HEK293T (cell line): ENCODE results near the gene FARP1.

ENCODE experiments used
- CTCF ChIA-PET: fragments of 350-600 bp; formaldehyde crosslinking; extraction: SDS; loops from one replicate; lab custom pipeline; 2021; ENCODE audit warnings: antibody characterized with exemption, inconsistent platforms; lab: Yijun Ruan, JAX
- POLR2A ChIA-PET: fragments of 350-600 bp; formaldehyde crosslinking; extraction: SDS; loops from one replicate; lab custom pipeline; 2020; ENCODE audit warnings: antibody characterized with exemption, inconsistent platforms; lab: Yijun Ruan, JAX
- DNase-seq: peaks from one replicate; pipeline ENCODE4 v3.0.0; 2012; ENCODE audit warnings: mixed read lengths; ENCODE audit errors: extremely low spot score
- ARNT ChIP-seq: fragments of 450-650 bp; IDR thresholded peaks from 2 replicates; pipeline ENCODE4 v1.6.1; 2017; ENCODE audit warnings: mild to moderate bottlenecking
- BHLHE40 ChIP-seq: fragments of 450-650 bp; IDR thresholded peaks from 2 replicates; pipeline ENCODE4 v1.6.1; 2016; ENCODE audit warnings: mild to moderate bottlenecking, moderate library complexity, borderline replicate concordance
- CTBP1 ChIP-seq: fragments of 450-650 bp; IDR thresholded peaks from 2 replicates; pipeline ENCODE4 v1.6.1; 2016; ENCODE audit warnings: borderline replicate concordance
- ELF4 ChIP-seq: fragments of 450-650 bp; IDR thresholded peaks from 2 replicates; pipeline ENCODE4 v1.6.1; 2017; ENCODE audit warnings: antibody characterized with exemption
- FOXA1 ChIP-seq: fragments of 450-650 bp; IDR thresholded peaks from 2 replicates; pipeline ENCODE4 v1.6.1; 2016; ENCODE audit warnings: mild to moderate bottlenecking
- FOXK2 ChIP-seq: fragments of 450-650 bp; IDR thresholded peaks from 2 replicates; pipeline ENCODE4 v1.6.1; 2016; ENCODE audit warnings: mild to moderate bottlenecking
- FOXM1 ChIP-seq: fragments of 450-650 bp; IDR thresholded peaks from 2 replicates; pipeline ENCODE4 v1.6.1; 2017; ENCODE audit warnings: mild to moderate bottlenecking, borderline replicate concordance
- HDGF ChIP-seq: fragments of 450-650 bp; IDR thresholded peaks from 2 replicates; pipeline ENCODE4 v1.6.1; 2017; ENCODE audit warnings: antibody characterized with exemption, borderline replicate concordance
- L3MBTL2 ChIP-seq: fragments of 450-650 bp; conservative IDR thresholded peaks from 2 replicates; pipeline ENCODE4 v1.6.1; 2016; ENCODE audit warnings: mild to moderate bottlenecking
- LEF1 ChIP-seq: fragments of 450-650 bp; IDR thresholded peaks from 2 replicates; pipeline ENCODE4 v1.6.1; 2017; ENCODE audit warnings: mild to moderate bottlenecking, borderline replicate concordance
- NFRKB ChIP-seq: fragments of 450-650 bp; IDR thresholded peaks from 2 replicates; pipeline ENCODE4 v1.6.1; 2016; ENCODE audit warnings: mild to moderate bottlenecking, moderate library complexity
- PKNOX1 ChIP-seq: fragments of 450-650 bp; IDR thresholded peaks from 2 replicates; pipeline ENCODE4 v1.6.1; 2016
- SP1 ChIP-seq: fragments of 450-650 bp; IDR thresholded peaks from 2 replicates; pipeline ENCODE4 v1.6.1; 2017
- SUZ12 ChIP-seq: fragments of 450-650 bp; IDR thresholded peaks from 2 replicates; pipeline ENCODE4 v1.6.1; 2016; ENCODE audit warnings: mild to moderate bottlenecking
- TARDBP ChIP-seq: fragments of 450-650 bp; IDR thresholded peaks from 2 replicates; pipeline ENCODE4 v1.6.1; 2016
- ZNF384 ChIP-seq: fragments of 450-650 bp; IDR thresholded peaks from 2 replicates; pipeline ENCODE4 v1.6.1; 2016

FARP1 gene

GRCh38 chr13:98212763-98213162, 69.9 kb downstream of the FARP1 start:
- POLR2A ChIA-PET, result no interaction called here

GRCh38 chr13:98213354-98213753, 70.5 kb downstream of the FARP1 start:
- no peak for DNase-seq
- ChIA-PET POLR2A (no interaction called here), CTCF (no interaction called here)
- TF ChIP-seq NFRKB (no peak), ZNF384 (no peak), FOXA1 (no peak), SP1 (no peak), FOXM1 (no peak), LEF1 (no peak), TARDBP (no peak), PKNOX1 (no peak)

More at GRCh38 chr13:98212763-98213162, 69.9 kb downstream of the FARP1 start:
- DNase-seq, result no peak
- TF ChIP-seq TARDBP (no peak), HDGF (no peak)
- CTCF ChIA-PET, result no interaction called here

- DNase-seq, result no peak
- ChIA-PET POLR2A (no interaction called here), CTCF (interaction anchor here (0.6 kb wide), 1 partner anchor 11 kb away, joined by 3 read pairs; no protein-coding TSS in a partner anchor)
- no peak for TF ChIP-seq ELF4
- no peak for TF ChIP-seq ARNT
- TF ChIP-seq TARDBP, result no peak
- TF ChIP-seq ZNF384, result no peak
- no peak for TF ChIP-seq HDGF
- TF ChIP-seq BHLHE40, result no peak
- TF ChIP-seq FOXM1, result no peak
- TF ChIP-seq LEF1, result no peak
- TF ChIP-seq PKNOX1, result no peak
- TF ChIP-seq FOXA1, result no peak
- no peak for TF ChIP-seq CTBP1
- TF ChIP-seq L3MBTL2, result no peak
- TF ChIP-seq SUZ12, result no peak
- TF ChIP-seq SP1, result no peak
- TF ChIP-seq FOXK2, result no peak
- TF ChIP-seq NFRKB, result no peak
Observed at GRCh38 chr13:98214008-98214643, 71.2 kb downstream of the FARP1 start.

GRCh38 chr13:98214707-98215106, 71.8 kb downstream of the FARP1 start:
- ChIA-PET CTCF (interaction anchor here (0.6 kb wide), 1 partner anchor 10 kb away, joined by 3 read pairs; no protein-coding TSS in a partner anchor), POLR2A (no interaction called here)
- no peak for TF ChIP-seq ZNF384
- DNase-seq, result no peak

GRCh38 chr13:98215508-98215907, 72.6 kb downstream of the FARP1 start:
- POLR2A ChIA-PET, result no interaction called here
- TF ChIP-seq ZNF384 (no peak), ELF4 (no peak), SP1 (no peak), FOXK2 (no peak), BHLHE40 (no peak), SUZ12 (no peak)
- CTCF ChIA-PET, result no interaction called here
- DNase-seq, result no peak

GRCh38 chr13:98216135-98216565, 73.3 kb downstream of the FARP1 start:
- peak; percentile 45 for DNase-seq
- no peak for TF ChIP-seq ELF4
- no peak for TF ChIP-seq LEF1
- no peak for TF ChIP-seq FOXK2
- TF ChIP-seq TARDBP, result no peak
- no peak for TF ChIP-seq ZNF384
- no peak for TF ChIP-seq SP1
- TF ChIP-seq SUZ12, result no peak
- no peak for TF ChIP-seq FOXM1
- no peak for TF ChIP-seq CTBP1
- no peak for TF ChIP-seq L3MBTL2
- no peak for TF ChIP-seq NFRKB
- no peak for TF ChIP-seq HDGF
- POLR2A ChIA-PET, result no interaction called here
- CTCF ChIA-PET, result no interaction called here

GRCh38 chr13:98216711-98217285, 73.9 kb downstream of the FARP1 start:
- no peak for DNase-seq
- TF ChIP-seq ZNF384, result no peak
- no peak for TF ChIP-seq LEF1
- TF ChIP-seq FOXK2, result no peak
- no peak for TF ChIP-seq FOXM1
- ChIA-PET POLR2A (no interaction called here), CTCF (no interaction called here)

- CTCF ChIA-PET, result no interaction called here
- TF ChIP-seq BHLHE40 (no peak), NFRKB (no peak), SUZ12 (no peak), ARNT (no peak), TARDBP (no peak), FOXM1 (no peak), LEF1 (no peak), FOXA1 (no peak), FOXK2 (no peak), HDGF (no peak), L3MBTL2 (no peak), ELF4 (no peak), PKNOX1 (no peak), ZNF384 (no peak), SP1 (no peak), CTBP1 (no peak)
- DNase-seq, result no peak
- POLR2A ChIA-PET, result interaction anchor here (0.6 kb wide), 1 partner anchor 247 kb away, joined by 3 read pairs; no protein-coding TSS in a partner anchor
Observed at GRCh38 chr13:98217597-98217996, 74.7 kb downstream of the FARP1 start.
